Smooth muscle cell of the brain vasculature (primary cell): ENCODE results near the gene ARHGEF10L.

Source experiments
- DNase-seq: peaks from one replicate; pipeline ENCODE4 v3.0.0-alpha.2; 2012; ENCODE audit warnings: low read depth, low spot score

ARHGEF10L gene

GRCh38 chr1:17546946-17547670, 7.6 kb downstream of the ARHGEF10L start:
- no peak for DNase-seq

- DNase-seq, result no peak
Observed at GRCh38 chr1:17549384-17549783, 9.9 kb downstream of the ARHGEF10L start.

- DNase-seq, result no peak
Observed at GRCh38 chr1:17550729-17551584, 11.5 kb downstream of the ARHGEF10L start.

- DNase-seq, result no peak
Observed at GRCh38 chr1:17551755-17552234, 12.3 kb downstream of the ARHGEF10L start.

GRCh38 chr1:17553975-17554700, 14.6 kb downstream of the ARHGEF10L start:
- DNase-seq, result no peak

- DNase-seq, result no peak
Observed at GRCh38 chr1:17554954-17555353, 15.5 kb downstream of the ARHGEF10L start.

- DNase-seq, result no peak
Observed at GRCh38 chr1:17557986-17558385, 18.5 kb downstream of the ARHGEF10L start.

- DNase-seq, result no peak
Observed at GRCh38 chr1:17558541-17558940, 19.0 kb downstream of the ARHGEF10L start.

GRCh38 chr1:17558954-17559614, 19.6 kb downstream of the ARHGEF10L start:
- DNase-seq, result no peak

- no peak for DNase-seq
Observed at GRCh38 chr1:17559615-17560419, 20.3 kb downstream of the ARHGEF10L start.

- no peak for DNase-seq
Observed at GRCh38 chr1:17561247-17561548, 21.7 kb downstream of the ARHGEF10L start.

- DNase-seq, result no peak
Observed at GRCh38 chr1:17561561-17561985, 22.1 kb downstream of the ARHGEF10L start.

GRCh38 chr1:17562375-17562774, 22.9 kb downstream of the ARHGEF10L start:
- DNase-seq, result no peak

GRCh38 chr1:17563494-17564281, 24.2 kb downstream of the ARHGEF10L start:
- DNase-seq, result no peak

GRCh38 chr1:17564458-17565393, 25.2 kb downstream of the ARHGEF10L start:
- no peak for DNase-seq

- DNase-seq, result no peak
Observed at GRCh38 chr1:17565461-17566252, 26.2 kb downstream of the ARHGEF10L start.

GRCh38 chr1:17566417-17566816, 26.9 kb downstream of the ARHGEF10L start:
- no peak for DNase-seq

GRCh38 chr1:17566892-17567291, 27.4 kb downstream of the ARHGEF10L start:
- DNase-seq, result no peak
